Stimulated activated CD8-positive, alpha-beta memory T cell treated with anti-CD3 and anti-CD28 coated beads, Interleukin-12 subunit alpha, Interleukin-12 subunit beta, amount 100 ng/mL, for 24 hours (primary cell): ENCODE data around the gene AKR1A1.
"Not testable (repeated sequence)": the region's sequence is repeated elsewhere in the genome, so short reads cannot be mapped to it uniquely, and the experiment has no call there.

Experiments
- DNase-seq: peaks from one replicate; pipeline ENCODE4 v3.0.0-alpha.2; 2020; ENCODE audit errors: extremely low read depth

The AKR1A1 gene

GRCh38 chr1:45569571-45569961, 18.9 kb downstream of the AKR1A1 start:
- no peak for DNase-seq

GRCh38 chr1:45569962-45570581, 19.4 kb downstream of the AKR1A1 start:
- peak; percentile 28 for DNase-seq

GRCh38 chr1:45570631-45571030, 20.0 kb downstream of the AKR1A1 start:
- no peak for DNase-seq

DNA sequence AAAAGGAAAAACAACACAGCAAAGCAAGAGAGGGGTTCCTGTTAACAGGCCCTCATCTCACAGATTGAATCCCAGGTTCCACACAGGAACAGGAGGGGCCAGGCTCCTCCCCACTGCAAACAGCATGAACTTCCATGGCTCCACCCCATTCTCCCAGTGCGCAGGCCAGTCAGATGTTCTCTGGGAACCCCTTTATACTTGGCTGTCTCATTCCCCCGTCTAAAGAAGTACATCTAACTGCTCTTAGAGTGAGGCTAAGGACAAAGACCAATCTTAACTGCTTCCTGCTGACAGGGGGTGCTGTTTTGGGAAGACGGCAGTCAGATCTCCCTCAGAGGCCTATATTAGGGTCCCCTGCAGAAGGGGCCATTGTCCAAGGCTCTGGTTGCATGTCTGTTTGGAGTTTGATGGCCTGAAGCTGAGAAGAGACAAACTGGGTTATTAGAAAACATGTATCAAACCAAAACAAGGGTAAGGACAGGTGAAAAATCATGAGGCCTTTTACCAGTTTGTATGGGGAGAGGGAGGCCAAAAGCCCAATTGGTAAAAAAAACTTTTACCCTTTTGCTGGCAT, 22.7 kb downstream of the AKR1A1 start:
- DNase-seq: no peak

DNA sequence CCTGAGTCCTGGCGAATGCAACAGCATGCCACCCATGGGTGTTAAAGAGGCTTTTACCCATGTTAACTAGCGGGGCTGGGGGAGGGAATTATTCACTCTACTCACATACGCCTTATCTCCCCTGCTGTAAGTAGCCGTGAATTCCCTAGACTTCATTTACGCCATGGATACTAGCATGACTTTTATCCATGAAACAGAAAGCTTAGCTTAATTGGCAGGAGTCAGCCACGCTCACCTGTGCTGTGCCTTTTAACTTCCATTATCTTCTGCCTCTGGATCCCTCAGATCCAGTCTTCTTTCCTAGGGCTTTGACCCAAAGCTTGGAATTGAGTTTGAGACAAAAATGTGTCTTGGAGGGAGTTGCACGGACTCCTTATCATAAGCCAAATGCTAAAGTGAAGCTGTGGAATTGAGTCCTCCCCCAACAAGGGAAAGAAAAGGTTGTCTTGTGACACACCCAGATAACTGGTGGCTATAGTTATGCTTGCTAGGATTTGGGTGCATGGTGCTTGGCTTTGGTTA, 23.5 kb downstream of the AKR1A1 start:
- DNase-seq: no peak

- DNase-seq: peak; percentile 82
These were observed 32.6 kb downstream of the AKR1A1 start for GRCh38 chr1:45583264-45583665.

DNA sequence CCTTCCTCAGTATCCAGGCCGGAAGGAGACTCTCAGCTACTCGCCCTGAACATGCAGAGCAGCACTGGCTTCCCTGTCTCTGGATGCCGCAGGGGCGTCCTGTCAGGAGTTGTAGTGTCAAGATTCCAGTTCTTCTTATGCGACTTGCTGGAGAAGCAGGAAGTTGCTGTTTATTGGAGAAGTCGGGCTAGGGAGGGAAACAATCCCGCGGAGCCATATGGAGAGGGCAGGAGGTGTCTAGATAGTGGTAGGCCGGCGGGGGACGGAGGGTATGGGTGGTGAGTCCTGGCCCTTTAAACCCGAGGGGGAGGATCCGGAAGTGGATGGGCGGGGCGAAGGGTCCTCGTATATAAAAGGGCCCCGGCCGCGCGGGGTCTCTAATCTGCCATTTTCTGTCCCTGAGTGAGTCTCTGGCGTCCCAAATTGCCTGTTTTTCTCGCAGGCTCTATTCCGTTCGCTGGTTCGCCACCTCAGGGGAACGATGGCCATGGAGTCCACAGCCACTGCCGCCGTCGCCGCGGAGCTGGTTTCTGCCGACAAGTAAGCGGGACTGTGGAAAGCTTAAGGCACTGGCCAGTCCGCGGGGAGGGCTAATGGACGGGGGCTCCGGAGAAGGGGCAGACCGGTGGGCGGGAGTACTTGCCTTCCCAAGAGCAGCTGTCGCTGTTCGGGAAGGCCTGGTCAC, 33.2 kb downstream of the AKR1A1 start, which contains the start of gene NASP:
Gene NASP, plus strand, starts transcription at position 376 of the 685 bp plus-strand sequence. Its CDS starts 106 bp downstream, at position 482.
- peak; percentile 73 for DNase-seq

DNA sequence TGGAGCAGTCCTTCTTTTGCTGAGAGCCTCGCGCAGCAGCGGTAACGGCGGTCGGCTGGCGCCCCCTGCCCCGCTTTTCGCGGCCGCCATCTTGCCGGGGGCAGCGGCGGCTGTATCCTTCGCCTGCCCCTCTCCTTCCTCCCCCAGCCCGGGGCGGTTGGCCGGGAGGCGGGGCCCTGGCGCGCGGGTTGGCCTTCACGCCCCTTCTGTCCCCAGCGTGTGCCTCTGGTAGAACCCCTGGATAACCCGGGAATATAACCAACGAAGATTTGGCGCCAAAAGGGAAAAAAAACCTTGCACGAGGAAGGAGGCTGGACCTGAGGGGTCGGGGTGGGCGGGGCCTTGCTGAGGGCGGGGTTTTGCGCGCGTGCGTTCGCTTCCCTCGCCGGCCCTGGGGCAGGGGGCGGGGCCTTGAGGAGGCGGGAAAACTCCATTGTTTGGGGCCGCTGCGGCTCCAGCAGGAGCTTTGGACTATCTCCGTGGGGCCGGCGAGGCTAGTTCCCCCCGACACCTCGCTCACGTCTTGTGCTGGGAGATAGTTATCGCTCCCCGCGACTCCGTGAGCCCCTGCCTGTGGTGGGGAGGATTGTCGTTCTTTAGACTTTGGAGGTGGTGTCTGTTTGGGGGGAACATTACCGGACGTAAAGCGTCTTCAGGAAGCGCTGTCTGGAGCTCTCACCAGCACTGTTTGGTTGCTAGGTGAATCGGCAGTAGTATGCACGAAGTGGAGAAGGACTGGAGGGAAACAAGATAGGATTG, 33.9 kb downstream of the AKR1A1 start:
- DNase-seq: peak; percentile 73

- no peak for DNase-seq
These were observed 34.4 kb downstream of the AKR1A1 start for GRCh38 chr1:45585110-45585426.

DNA sequence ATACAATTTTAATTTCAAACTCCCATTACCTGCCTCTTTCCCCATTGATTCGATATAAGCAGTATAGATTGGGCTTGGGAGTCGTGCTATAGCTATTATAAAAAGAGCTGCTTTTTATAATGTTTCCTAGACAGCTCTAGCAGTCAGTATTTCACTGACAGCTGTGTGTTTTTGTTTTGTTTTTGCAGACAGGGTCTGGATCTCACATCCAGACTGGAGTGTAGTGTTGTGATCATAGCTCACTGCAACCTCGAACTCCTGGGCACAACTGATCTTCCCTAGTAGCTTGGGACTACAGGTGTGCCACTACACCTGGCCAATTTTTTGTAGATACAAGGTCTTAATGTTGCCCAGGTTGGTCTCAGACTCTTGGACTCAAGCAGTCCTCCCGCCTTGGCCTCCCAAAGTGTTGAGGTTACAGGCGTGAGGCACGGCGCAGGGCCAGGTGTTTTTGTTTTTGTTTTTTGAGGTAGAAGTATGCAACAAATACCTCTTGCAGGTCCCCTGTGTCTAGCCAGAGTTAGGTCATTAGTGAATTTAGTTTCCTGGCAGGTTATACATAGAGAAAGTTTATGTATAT, 35.0 kb downstream of the AKR1A1 start:
- DNase-seq: no peak

GRCh38 chr1:45586769-45587168, 36.1 kb downstream of the AKR1A1 start:
- DNase-seq: no peak

- no peak for DNase-seq
These were observed 39.2 kb downstream of the AKR1A1 start for GRCh38 chr1:45589861-45590260.

GRCh38 chr1:45594412-45594811, 43.8 kb downstream of the AKR1A1 start:
- DNase-seq: no peak

DNA sequence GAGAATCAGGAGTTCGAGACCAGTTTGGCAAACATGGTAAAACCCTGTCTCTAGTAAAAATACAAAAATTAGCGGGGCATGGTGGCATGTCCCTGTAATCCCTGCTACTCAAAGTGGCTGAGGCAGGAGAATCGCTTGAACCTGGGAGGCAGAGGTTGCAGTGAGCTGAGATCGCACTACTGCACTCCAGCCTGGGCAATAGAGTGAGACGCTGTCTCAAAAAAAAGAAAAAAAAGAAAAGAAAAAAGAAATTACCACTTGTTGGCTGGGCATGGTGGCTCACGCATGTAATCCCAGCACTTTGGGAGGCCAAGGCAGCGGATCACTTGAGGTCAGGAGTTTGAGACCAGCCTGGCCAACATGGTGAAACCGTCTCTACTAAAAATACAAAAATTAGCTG, 46.1 kb downstream of the AKR1A1 start:
- DNase-seq: not testable (repeated sequence)

DNA sequence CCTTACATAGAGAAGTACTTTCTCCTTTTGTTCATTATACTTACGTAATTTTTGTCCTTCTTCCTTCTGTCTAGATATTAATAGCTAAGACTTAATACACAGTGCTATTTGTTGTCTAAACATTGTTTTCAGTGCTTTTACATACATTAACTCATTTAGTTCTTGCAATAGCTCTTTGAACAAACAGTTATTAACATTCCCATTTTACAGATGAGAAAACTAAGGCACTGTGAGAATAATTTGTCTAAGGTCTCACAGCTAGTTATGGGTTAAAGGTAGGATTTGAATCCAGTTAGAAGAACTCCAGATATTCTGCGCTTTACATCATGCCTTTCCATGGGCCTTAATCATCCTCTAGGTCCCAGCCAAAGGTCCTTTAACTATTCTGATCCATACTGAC, 53.6 kb downstream of the AKR1A1 start:
- DNase-seq: no peak

GRCh38 chr1:45607404-45608074, 56.9 kb downstream of the AKR1A1 start:
- no peak for DNase-seq

DNA sequence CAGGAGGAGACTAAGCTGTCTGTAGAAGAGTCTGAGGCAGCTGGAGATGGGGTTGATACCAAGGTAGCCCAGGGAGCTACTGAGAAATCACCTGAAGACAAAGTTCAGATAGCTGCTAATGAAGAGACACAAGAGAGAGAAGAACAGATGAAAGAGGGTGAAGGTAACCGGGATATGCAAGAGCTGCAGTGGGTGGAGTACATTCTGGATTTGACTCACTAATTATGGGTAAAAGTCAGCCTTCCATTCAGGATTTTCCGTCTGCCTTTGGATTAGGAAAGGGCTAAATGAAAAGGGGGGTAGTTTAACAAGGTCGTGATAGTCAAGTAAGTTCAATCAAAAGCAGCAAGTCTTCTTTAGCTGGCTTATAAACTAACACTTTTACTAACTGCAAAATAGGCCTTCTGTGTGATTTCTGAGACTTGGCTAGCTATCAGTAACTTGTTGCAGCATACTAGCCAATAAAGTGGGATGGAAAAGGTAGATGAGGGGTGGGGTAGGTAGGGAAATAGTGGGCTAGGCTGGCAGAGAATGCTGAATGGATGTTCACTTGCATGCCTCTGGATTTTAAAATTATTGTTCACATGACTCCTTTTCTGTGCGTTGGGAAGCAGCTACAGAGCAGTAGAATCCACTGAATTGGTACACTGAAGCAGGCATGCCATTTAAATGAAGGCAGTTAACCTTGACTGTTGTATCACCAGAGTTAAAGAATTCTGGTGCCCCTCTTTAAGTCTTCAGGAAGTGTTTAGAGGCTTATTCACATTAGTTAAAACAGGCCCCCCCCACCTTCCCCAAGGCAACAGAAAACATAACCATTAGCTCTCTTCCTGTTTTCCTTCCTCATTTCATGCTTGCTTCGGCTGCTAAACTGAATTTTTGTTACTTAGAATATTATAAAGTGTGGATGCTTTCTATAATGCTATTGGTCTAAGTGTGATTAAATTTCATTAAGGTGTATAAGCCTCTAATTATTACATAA, 57.8 kb downstream of the AKR1A1 start:
- DNase-seq: no peak

DNA sequence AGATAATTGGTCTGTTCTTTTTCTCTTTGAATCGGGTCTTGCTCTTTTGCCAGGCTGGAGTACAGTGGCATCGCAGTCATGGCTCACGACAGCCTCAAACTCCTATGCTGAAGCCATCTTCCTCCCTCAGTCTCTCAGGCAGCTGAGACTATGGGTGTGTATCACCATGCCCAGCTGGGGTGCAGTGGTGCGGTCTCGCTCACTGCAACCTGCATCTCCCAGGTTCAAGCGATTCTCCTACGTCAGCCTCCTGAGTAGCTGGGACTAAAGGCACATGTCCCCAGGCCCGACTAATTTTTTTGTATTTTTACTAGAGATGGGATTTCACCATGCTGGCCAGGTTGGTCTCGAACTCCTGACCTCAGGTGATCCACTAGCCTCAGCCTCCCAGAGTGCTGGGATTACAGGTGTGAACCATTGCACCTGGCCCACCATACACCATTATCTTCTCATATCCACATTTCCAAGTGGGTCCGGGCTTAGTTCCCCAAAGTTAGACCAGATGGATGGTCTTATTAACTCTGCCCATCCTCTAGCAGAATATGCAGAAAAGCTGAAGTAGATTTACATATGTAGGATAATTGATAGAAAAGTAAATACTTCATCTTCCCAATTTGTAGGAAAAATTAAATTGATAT, 60.1 kb downstream of the AKR1A1 start:
- DNase-seq: no peak

DNA sequence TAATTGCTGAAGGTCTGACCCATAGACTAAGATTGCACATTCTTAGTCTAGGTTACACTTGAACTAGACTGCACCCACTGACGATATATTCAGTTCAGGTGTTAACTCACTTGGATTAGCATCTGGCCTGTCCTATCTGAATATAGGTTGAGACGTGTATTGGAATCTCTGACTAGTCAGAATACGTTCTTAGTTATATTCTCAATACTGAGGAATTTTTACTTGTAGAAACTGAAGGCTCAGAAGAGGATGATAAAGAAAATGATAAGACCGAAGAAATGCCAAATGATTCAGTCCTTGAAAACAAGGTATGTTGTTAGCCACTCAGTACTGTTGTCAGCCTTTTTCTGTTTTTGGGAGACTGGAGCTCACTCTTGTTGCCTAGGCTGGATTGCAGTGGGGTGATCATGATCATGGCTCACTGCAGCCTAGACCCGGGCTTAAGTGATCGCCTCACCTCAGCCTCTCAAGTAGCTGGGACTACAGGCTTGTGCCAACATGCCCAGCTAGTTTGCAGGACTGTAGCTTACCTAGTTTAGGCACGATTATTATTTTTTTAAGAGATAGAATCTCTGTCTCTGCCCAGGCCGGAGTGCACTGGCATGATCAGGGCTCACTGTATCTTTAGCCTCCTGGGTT, 62.4 kb downstream of the AKR1A1 start:
- no peak for DNase-seq
